Ovary (tissue), 3 donors: Measurements from ENCODE around the gene AHRR.

Experiments used
- CTCF ChIP-seq, 3 donors: fragments of 450-650 bp in 2 of 3; fragments of 200-600 bp in 1 of 3; IDR thresholded peaks; one replicate each; pipeline versions ENCODE4 v1.5.1 to v1.8.0; 2016 to 2022; ENCODE audit warnings: antibody characterized with exemption in 3 of 3, mild to moderate bottlenecking in 1 of 3
- POLR2A ChIP-seq: fragments of 450-650 bp; IDR thresholded peaks from one replicate; pipeline ENCODE4 v1.6.1; 2017; ENCODE audit warnings: antibody characterized with exemption, mild to moderate bottlenecking, moderate library complexity
- donor health status: DM: no; HTN: no; CAD: no.

- no peak for TF ChIP-seq CTCF (IDR thresholded peaks at IDR 0.05)
- no peak for TF ChIP-seq POLR2A
Observed at GRCh38 chr5:392431-392988, 71.0 kb downstream of the AHRR start.
